Hepatocyte (in vitro differentiated cells): ENCODE results near the gene MAST2.

Source experiments
- EZH2 ChIP-seq: fragments of 200-600 bp; sonication (generic); IDR thresholded peaks from 2 replicates; pipeline ENCODE4 v1.6.1; 2016; ENCODE audit warnings: antibody characterized with exemption, mild to moderate bottlenecking, borderline replicate concordance
- TF ChIP-seq, protein P1 (sequence below): fragments of 200-600 bp; sonication (generic); IDR thresholded peaks from 2 replicates; pipeline ENCODE4 v1.5.1; 2016; ENCODE audit warnings: antibody characterized with exemption, mild to moderate bottlenecking; ENCODE audit not compliant: poor library complexity

DNA sequence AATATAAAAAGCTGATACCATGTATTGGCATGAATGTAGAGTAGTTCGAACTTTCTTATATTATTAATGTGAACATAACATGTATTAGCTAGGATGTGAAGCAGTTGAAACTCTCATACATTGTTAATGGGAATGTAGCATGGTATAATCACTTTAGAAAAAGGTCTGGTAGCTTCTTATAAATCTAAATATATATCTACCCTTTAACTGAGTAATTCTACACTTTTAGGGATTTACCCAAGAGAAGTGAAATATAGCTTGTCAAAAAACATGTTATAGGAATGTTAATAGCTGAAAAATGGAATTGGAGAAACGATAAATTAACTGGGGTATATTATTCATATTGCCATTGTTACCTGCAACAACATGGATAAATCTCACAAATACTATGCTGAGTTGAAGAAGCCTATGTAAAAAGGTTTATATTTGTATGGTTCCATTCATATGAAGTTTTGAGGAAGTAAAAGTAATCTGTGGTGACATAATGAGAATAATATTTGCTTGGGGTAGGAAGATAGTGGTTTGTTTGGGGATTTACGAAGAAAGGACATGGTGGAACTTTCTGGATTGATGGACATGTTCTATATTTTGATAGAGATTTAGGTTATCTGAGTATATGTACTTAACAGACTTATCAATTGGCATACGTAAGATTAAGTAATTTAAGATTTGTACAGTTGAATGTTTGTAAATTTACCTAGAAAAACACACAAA, 76.6 kb downstream of the MAST2 start:
- TF ChIP-seq, protein P1, sequence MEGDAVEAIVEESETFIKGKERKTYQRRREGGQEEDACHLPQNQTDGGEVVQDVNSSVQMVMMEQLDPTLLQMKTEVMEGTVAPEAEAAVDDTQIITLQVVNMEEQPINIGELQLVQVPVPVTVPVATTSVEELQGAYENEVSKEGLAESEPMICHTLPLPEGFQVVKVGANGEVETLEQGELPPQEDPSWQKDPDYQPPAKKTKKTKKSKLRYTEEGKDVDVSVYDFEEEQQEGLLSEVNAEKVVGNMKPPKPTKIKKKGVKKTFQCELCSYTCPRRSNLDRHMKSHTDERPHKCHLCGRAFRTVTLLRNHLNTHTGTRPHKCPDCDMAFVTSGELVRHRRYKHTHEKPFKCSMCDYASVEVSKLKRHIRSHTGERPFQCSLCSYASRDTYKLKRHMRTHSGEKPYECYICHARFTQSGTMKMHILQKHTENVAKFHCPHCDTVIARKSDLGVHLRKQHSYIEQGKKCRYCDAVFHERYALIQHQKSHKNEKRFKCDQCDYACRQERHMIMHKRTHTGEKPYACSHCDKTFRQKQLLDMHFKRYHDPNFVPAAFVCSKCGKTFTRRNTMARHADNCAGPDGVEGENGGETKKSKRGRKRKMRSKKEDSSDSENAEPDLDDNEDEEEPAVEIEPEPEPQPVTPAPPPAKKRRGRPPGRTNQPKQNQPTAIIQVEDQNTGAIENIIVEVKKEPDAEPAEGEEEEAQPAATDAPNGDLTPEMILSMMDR: no peak
- TF ChIP-seq EZH2: no peak
